Right lobe of liver (tissue), 6 donors: ENCODE measurements around the gene TDP1. TPM values are rescaled to one million over a fixed set of nuclear protein-coding genes. Genes with fewer than 3 reads are reported as not detected.

ENCODE experiments used
- ATAC-seq, 4 donors: fragments of 200-7000 bp; cut with Tn5 transposase; one replicate each; pipeline ENCODE4 v1.9.1; 2020; ENCODE audit warnings: mild to moderate bottlenecking in 4 of 4, moderate library complexity in 4 of 4
- DNase-seq, 3 donors: peaks; one replicate each; pipeline ENCODE4 v3.0.0-alpha.2; 2020
- H3K27ac ChIP-seq, 3 donors: fragments of 200-600 bp; one replicate each; pipeline ENCODE4 v1.8.0; 2022
- H3K27me3 ChIP-seq, 2 donors: fragments of 200-600 bp; one replicate each; pipeline ENCODE4 v1.8.0; 2022
- H3K36me3 ChIP-seq, 4 donors: fragments of 200-600 bp; sonication (generic) in 1 of 4; one replicate each; pipeline versions ENCODE4 v1.5.1 to v1.8.0; 2017 to 2022; ENCODE audit warnings: control low read depth in 1 of 4
- H3K4me1 ChIP-seq, 4 donors: fragments of 200-600 bp; sonication (generic) in 1 of 4; one replicate each; pipeline versions ENCODE4 v1.5.1 to v1.8.0; 2017 to 2022; ENCODE audit warnings: control low read depth in 1 of 4
- H3K4me3 ChIP-seq, 3 donors: fragments of 200-600 bp; one replicate each; pipeline ENCODE4 v1.8.0; 2022
- H3K9me3 ChIP-seq, 4 donors: fragments of 200-600 bp; sonication (generic) in 1 of 4; one replicate each; pipeline versions ENCODE4 v1.5.1 to v1.8.0; 2017 to 2022; ENCODE audit warnings: control low read depth in 1 of 4
- CTCF ChIP-seq, 4 donors: fragments of 200-600 bp in 3 of 4; fragments of 450-650 bp in 1 of 4; IDR thresholded peaks; one replicate each; pipeline versions ENCODE4 v1.5.1 to v1.8.0; 2016 to 2022; ENCODE audit warnings: antibody characterized with exemption in 4 of 4, mild to moderate bottlenecking in 2 of 4
- POLR2A ChIP-seq: fragments of 450-650 bp; IDR thresholded peaks from one replicate; pipeline ENCODE4 v1.6.1; 2017; ENCODE audit warnings: antibody characterized with exemption, mild to moderate bottlenecking
- WGBS: methylation state at CpG from one replicate; pipeline ENCODE4 v1.1.6; 2018; ENCODE audit warnings: low coverage, low lambda C conversion rate; ENCODE audit not compliant: insufficient coverage; ENCODE audit errors: missing lambda C conversion rate; 5-methylcytosine and 5-hydroxymethylcytosine counted together
- intact Hi-C, 2 donors: fragments of 100-400 bp; cut with DNase I; formaldehyde crosslinking; loops; one replicate each; pipeline versions ENCODE4 v1.11.2 to v1.14.1; 2022
- total RNA-seq, 6 experiments: library from RNA; depleted of rRNA in 2 of 6; stranded (reverse); fragments of >200 nt in 2 of 6; fragmentation: NEBNext Ultra II Directional in 3 of 6; extraction: Animal tissue kit (Norgen Biotek cat#: 25700) in 3 of 6; gene quantifications; one replicate each; pipeline versions ENCODE4 v1.1.0 to v1.2.4, GENCODE V29; 2016 to 2023
- donor health status: DM: no; HTN: yes; CAD: no.
- donor health status: DM: no; HTN: no; CAD: no.
- donor health status: DM: no; HTN: no; CAD: no.
- donor health status: DM: no; HTN: yes; CAD: no.
- donor health status: DM: no; HTN: yes; CAD: no.

TDP1 gene
- total RNA-seq, 6 experiments from 2014 or later: 4.9 to 7.1 (median 6.6) TPM

GRCh38 chr14:89947344-89947743, 8.4 kb upstream of the TDP1 start:
- no peak for TF ChIP-seq POLR2A
- no peak for TF ChIP-seq CTCF (IDR thresholded peaks at IDR 0.05)
- Histone ChIP-seq H3K9me3 (no peaks in the 10 kb centered on the region), H3K27me3 (no peaks in the 10 kb centered on the region), H3K36me3 (no peaks in the 10 kb centered on the region), H3K27ac (no peak overlapping the region), H3K4me3 (no peak overlapping the region), H3K4me1 (peaks cover 0 to 5% (median 0%) of the 10 kb centered on the region in 4 donors)
- intact Hi-C loops: no loop called here
- DNase-seq (no peak), ATAC-seq (no peak)

GRCh38 chr14:89952576-89952975, 3.2 kb upstream of the TDP1 start:
- no peak overlapping the region for H3K4me3 ChIP-seq
- 95% methylated on average over 2 of the region's 2 CpGs for WGBS
- no peaks in the 10 kb centered on the region for H3K9me3 ChIP-seq
- TF ChIP-seq CTCF (IDR thresholded peaks at IDR 0.05): no peak
- no peak for TF ChIP-seq POLR2A
- H3K4me1 ChIP-seq: peaks cover 0 to 10% (median 0%) of the 10 kb centered on the region in 4 donors
- H3K27me3 ChIP-seq: no peaks in the 10 kb centered on the region
- ATAC-seq: no peak
- no peak overlapping the region for H3K27ac ChIP-seq
- no peaks in the 10 kb centered on the region for H3K36me3 ChIP-seq
- intact Hi-C loops: no loop called here
- no peak for DNase-seq

- no peak overlapping the region for H3K27ac ChIP-seq
- no peaks in the 10 kb centered on the region for H3K9me3 ChIP-seq
- ATAC-seq (no peak), DNase-seq (no peak)
- H3K4me3 ChIP-seq: peak overlapping the region in 1 of 3 donors; percentile 89
- H3K4me1 ChIP-seq: peaks cover 0 to 10% (median 0%) of the 10 kb centered on the region in 4 donors
- no peak for TF ChIP-seq CTCF (IDR thresholded peaks at IDR 0.05)
- TF ChIP-seq POLR2A: no peak
- H3K36me3 ChIP-seq: no peaks in the 10 kb centered on the region
- 60% methylated on average over 1 of the region's 1 CpG for WGBS
- intact Hi-C loops: no loop called here
- H3K27me3 ChIP-seq: no peaks in the 10 kb centered on the region
These were observed 2.1 kb upstream of the TDP1 start for GRCh38 chr14:89953602-89954001.

GRCh38 chr14:89954070-89955021, 1.4 kb upstream of the TDP1 start, which contains the start of gene EFCAB11:
Gene EFCAB11 (minus strand): TSS chr14:89954730. CDS start chr14:89954660, 70 bp downstream.
- TF ChIP-seq CTCF (IDR thresholded peaks at IDR 0.05) (peak in 2 of 4 donors; percentile 6 to 7), POLR2A (peak; percentile 43)
- no peaks in the 10 kb centered on the region for H3K9me3 ChIP-seq

More at GRCh38 chr14:89954070-89955021, 1.4 kb upstream of the TDP1 start, which contains the start of gene EFCAB11:
- DNase-seq: peak; percentile 96 to 98 (median 97)
- intact Hi-C loops: no loop called here
- WGBS: 3% methylated on average over 29 of the region's 44 CpGs
- peak; percentile 88 to 91 (median 90) for ATAC-seq
- peak within 1 kb of the TSS; percentile 73 to 92 (median 75) for H3K27ac ChIP-seq
- peak within 1 kb of the TSS; percentile 86 to 89 (median 87) for H3K4me3 ChIP-seq
- H3K27me3 ChIP-seq: no peaks in the 10 kb centered on the region
- peaks cover 0 to 10% (median 0%) of the 10 kb centered on the region in 4 donors for H3K4me1 ChIP-seq
- H3K36me3 ChIP-seq: no peaks in the 10 kb centered on the region
